ENCODE results near the gene PGAM5.

Gene PGAM5

DNA sequence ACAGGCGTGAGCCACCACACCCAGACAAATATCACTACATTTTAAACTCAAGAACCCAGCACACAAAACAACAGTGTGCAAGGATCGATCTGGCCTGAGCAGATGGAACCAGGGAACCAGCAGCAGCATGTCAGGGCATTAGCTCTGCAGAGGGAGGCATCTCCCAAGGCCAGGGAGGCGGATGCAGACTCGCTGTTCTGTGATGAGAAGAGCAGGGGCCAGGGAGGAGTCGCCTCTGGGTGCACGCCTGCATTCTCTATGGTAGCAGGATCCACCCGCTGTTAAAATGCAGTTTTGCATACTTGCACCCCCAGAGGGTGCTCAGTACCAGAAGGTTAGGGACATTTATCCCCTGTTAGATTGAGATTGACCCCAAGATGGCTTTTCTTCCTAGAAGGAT lies 17.9 kb downstream of the PGAM5 start:
- no peak overlapping the region for H3K4me3 ChIP-seq (ENCODE audit: low read length)
- no peak for TF ChIP-seq CTCF (conservative IDR thresholded peaks at IDR 0.05; ENCODE audit: low read depth, low read length)
- no peak for DNase-seq (ENCODE audit: low read depth)

GRCh38 chr12:132729541-132730320 lies 19.1 kb downstream of the PGAM5 start:
- TF ChIP-seq CTCF (conservative IDR thresholded peaks at IDR 0.05; ENCODE audit: low read depth, low read length): no peak
- no peak overlapping the region for H3K4me3 ChIP-seq (ENCODE audit: low read length)
- DNase-seq (ENCODE audit: low read depth): no peak

- DNase-seq (ENCODE audit: low read depth): no peak
- H3K4me3 ChIP-seq (ENCODE audit: low read length): no peak overlapping the region
- TF ChIP-seq CTCF (conservative IDR thresholded peaks at IDR 0.05; ENCODE audit: low read depth, low read length): no peak
Observed at GRCh38 chr12:132730353-132730752, 19.7 kb downstream of the PGAM5 start.

GRCh38 chr12:132731574-132731973 lies 20.9 kb downstream of the PGAM5 start:
- no peak for DNase-seq (ENCODE audit: low read depth)
- TF ChIP-seq CTCF (conservative IDR thresholded peaks at IDR 0.05; ENCODE audit: low read depth, low read length): no peak
- H3K4me3 ChIP-seq (ENCODE audit: low read length): no peak overlapping the region

GRCh38 chr12:132734206-132734605 lies 23.6 kb downstream of the PGAM5 start:
- no peak overlapping the region for H3K4me3 ChIP-seq (ENCODE audit: low read length)
- no peak for DNase-seq (ENCODE audit: low read depth)
- TF ChIP-seq CTCF (conservative IDR thresholded peaks at IDR 0.05; ENCODE audit: low read depth, low read length): no peak

DNA sequence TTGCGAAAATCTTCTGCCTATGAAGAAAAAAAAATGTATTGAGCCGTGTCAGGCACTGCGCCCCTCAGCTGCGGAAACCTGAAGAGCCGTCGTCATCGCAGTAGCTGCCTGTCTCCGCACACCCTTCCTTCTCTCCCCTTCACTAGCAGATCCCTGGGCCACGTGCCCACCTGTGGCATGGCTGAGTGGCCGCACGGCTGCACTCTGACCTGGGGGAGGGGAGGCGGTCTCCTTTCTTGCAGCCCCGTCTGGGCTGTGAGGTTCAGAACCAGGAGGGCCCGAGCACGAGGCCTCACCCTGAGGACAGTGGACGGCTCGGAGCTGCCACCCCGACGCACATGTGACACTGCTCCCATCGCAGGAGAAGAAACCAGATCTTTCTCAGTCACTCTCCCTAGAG lies 24.9 kb downstream of the PGAM5 start:
- no peak overlapping the region for H3K4me3 ChIP-seq (ENCODE audit: low read length)
- DNase-seq (ENCODE audit: low read depth): no peak
- no peak for TF ChIP-seq CTCF (conservative IDR thresholded peaks at IDR 0.05; ENCODE audit: low read depth, low read length)

- TF ChIP-seq CTCF (conservative IDR thresholded peaks at IDR 0.05; ENCODE audit: low read depth, low read length): no peak
- no peak overlapping the region for H3K4me3 ChIP-seq (ENCODE audit: low read length)
- DNase-seq (ENCODE audit: low read depth): no peak
Observed at GRCh38 chr12:132736378-132736777, 25.7 kb downstream of the PGAM5 start.
